HepG2 (cell line): ENCODE results near the gene CEACAM16. TPM values are rescaled to one million over a fixed set of nuclear protein-coding genes. Genes with fewer than 3 reads are reported as not detected.

Experiments used
- ASH2L ChIP-seq: fragments of 300-600, 200-600 bp; sonication (generic); IDR thresholded peaks from 2 replicates; pipeline ENCODE4 v1.7.0; 2017; ENCODE audit warnings: low read depth, mild to moderate bottlenecking, moderate library complexity, mixed read lengths, low read length; ENCODE audit not compliant: insufficient read length
- BATF2 ChIP-seq: sonication (generic); formaldehyde crosslinking; IDR thresholded peaks from 2 replicates; pipeline ENCODE4 v1.8.0; 2022; ENCODE audit warnings: mild to moderate bottlenecking, missing genetic modification reagents, moderate library complexity
- CREB1 ChIP-seq, 2 experiments: fragments of 450-650 bp in 1 of 2; IDR thresholded peaks; 2 replicates each; pipeline ENCODE4 v1.6.1; 2016 to 2017; ENCODE audit warnings: control low read depth in 1 of 2, mild to moderate bottlenecking in 1 of 2, missing compliant biosample characterization in 1 of 2, missing genetic modification characterization in 1 of 2
- GATAD2A ChIP-seq: IDR thresholded peaks from 2 replicates; pipeline ENCODE4 v1.6.1; 2016
- HOXD1 ChIP-seq: sonication (generic); formaldehyde crosslinking; IDR thresholded peaks from 2 replicates; pipeline ENCODE4 v1.5.0; 2020; ENCODE audit warnings: missing genetic modification reagents
- KDM5A ChIP-seq: fragments of 200-600 bp; sonication (generic); IDR thresholded peaks from 2 replicates; pipeline ENCODE4 v1.7.0; 2018; ENCODE audit warnings: antibody characterized with exemption, mild to moderate bottlenecking, low read length, borderline replicate concordance
- MBNL3 ChIP-seq: fragments of 250-450 bp; sonication (Bioruptor Pico); conservative IDR thresholded peaks from 2 replicates; pipeline ENCODE4 v1.8.0; 2022; ENCODE audit warnings: mild to moderate bottlenecking, inconsistent platforms
- PBX3 ChIP-seq: sonication (generic); formaldehyde crosslinking; IDR thresholded peaks from 2 replicates; pipeline ENCODE4 v1.8.1; 2023; ENCODE audit warnings: missing genetic modification reagents, inconsistent platforms, borderline replicate concordance
- POGZ ChIP-seq: sonication (generic); formaldehyde crosslinking; IDR thresholded peaks from 2 replicates; pipeline ENCODE4 v1.4.0; 2020; ENCODE audit warnings: mild to moderate bottlenecking, missing genetic modification reagents
- PPARG ChIP-seq: conservative IDR thresholded peaks from 2 replicates; pipeline ENCODE4 v1.6.1; 2016; ENCODE audit warnings: missing biosample characterization, missing genetic modification reagents
- REST ChIP-seq, 2 experiments: IDR thresholded peaks; 2 replicates each; pipeline ENCODE4 v1.6.1; 2011 to 2012; ENCODE audit warnings: low read length in 2 of 2, borderline replicate concordance in 1 of 2, low read depth in 1 of 2, mild to moderate bottlenecking in 1 of 2, moderate library complexity in 1 of 2
- RXRA ChIP-seq: sonication (generic); formaldehyde crosslinking; IDR thresholded peaks from 2 replicates; pipeline ENCODE4 v1.5.1; 2020; ENCODE audit warnings: missing genetic modification reagents
- SNAPC2 ChIP-seq: sonication (generic); formaldehyde crosslinking; IDR thresholded peaks from 2 replicates; pipeline ENCODE4 v1.8.1; 2022; ENCODE audit warnings: mild to moderate bottlenecking, missing genetic modification reagents
- SOX5 ChIP-seq: IDR thresholded peaks from 2 replicates; pipeline ENCODE4 v1.6.1; 2016; ENCODE audit warnings: borderline replicate concordance
- ZBTB7A ChIP-seq: sonication (generic); formaldehyde crosslinking; IDR thresholded peaks from 2 replicates; pipeline ENCODE4 v1.8.0; 2022; ENCODE audit warnings: mild to moderate bottlenecking, missing genetic modification reagents
- ZNF281 ChIP-seq: sonication (generic); formaldehyde crosslinking; IDR thresholded peaks from 2 replicates; pipeline ENCODE4 v1.4.0; 2020; ENCODE audit warnings: missing genetic modification reagents, borderline replicate concordance
- ZNF441 ChIP-seq: sonication (generic); formaldehyde crosslinking; IDR thresholded peaks from 2 replicates; pipeline ENCODE4 v1.7.0; 2021; ENCODE audit warnings: missing genetic modification reagents, borderline replicate concordance
- ZNF513 ChIP-seq: sonication (generic); formaldehyde crosslinking; conservative IDR thresholded peaks from 2 replicates; pipeline ENCODE4 v1.5.0; 2020; ENCODE audit warnings: missing genetic modification reagents
- polyA plus RNA-seq, 8 experiments: library from polyadenylated mRNA; depleted of rRNA in 3 of 8; stranded (reverse) in 7 of 8; unstranded in 1 of 8; fragments of >200 nt; fragmentation: Illumina TruSeq in 4 of 8; extraction: Trizol in 4 of 8; gene quantifications; 2 replicates each; pipeline versions ENCODE4 v1.2.1 to v1.2.3, GENCODE V29; 2011 to 2016; ENCODE audit warnings: low read depth in 4 of 8, missing spikeins in 1 of 8, mixed read lengths in 1 of 8; ENCODE audit not compliant: insufficient read depth in 1 of 8
- total RNA-seq, 5 experiments: library from RNA; depleted of rRNA; stranded (reverse); fragments of >200 nt; fragmentation: Illumina TruSeq; extraction: Trizol; gene quantifications; 2 replicates each; pipeline ENCODE4 v1.2.3, GENCODE V29; 2016; ENCODE audit warnings: low read depth in 1 of 5

CEACAM16 gene
- total and polyA plus RNA-seq, 2 of the 13 experiments (the other 11 are each of a cell fraction or from before 2014, with no cell fraction given), result not detected

- TF ChIP-seq PBX3 (CRISPR knock-in tag), result no peak
- TF ChIP-seq CREB1 (IDR thresholded peaks at IDR 0.05), result no peak
- 0 out of 2 replicates have a peak, but pooled peaks have one; percentile 38 for TF ChIP-seq CREB1 (CRISPR knock-in tag; IDR thresholded peaks at IDR 0.05)
- peak in 1 of 2 experiments; percentile 67; a peak in 1 of 4 replicates for TF ChIP-seq REST (IDR thresholded peaks at IDR 0.05; ENCODE audit: borderline replicate concordance in 1 of 2, low read depth in 1 of 2, low read length in 2 of 2)
- TF ChIP-seq PPARG (CRISPR knock-in tag), result peak; percentile 43; the same call in 1 of the 2 replicates
- TF ChIP-seq ZNF513, result no peak
- TF ChIP-seq ASH2L, result peak; percentile 24
- no peak for TF ChIP-seq ZNF441 (CRISPR knock-in tag)
- TF ChIP-seq RXRA (CRISPR knock-in tag), result peak; percentile 47; the same call in 1 of the 2 replicates
- TF ChIP-seq ZNF281 (CRISPR knock-in tag), result peak; percentile 95
- peak; percentile 65; the same call in 1 of the 2 replicates for TF ChIP-seq HOXD1 (CRISPR knock-in tag)
- no peak for TF ChIP-seq MBNL3 (CRISPR knock-in tag)
- TF ChIP-seq BATF2 (CRISPR knock-in tag), result no peak
- peak; percentile 90 for TF ChIP-seq SOX5 (CRISPR knock-in tag)
- peak; percentile 57; the same call in 1 of the 2 replicates for TF ChIP-seq SNAPC2 (CRISPR knock-in tag)
- no peak for TF ChIP-seq KDM5A
- TF ChIP-seq GATAD2A (CRISPR knock-in tag), result peak; percentile 93
- no peak for TF ChIP-seq POGZ (CRISPR knock-in tag)
- TF ChIP-seq ZBTB7A (CRISPR knock-in tag), result peak; percentile 64; the same call in 1 of the 2 replicates
Measured at GRCh38 chr19:44718441-44719261, 19.7 kb downstream of the CEACAM16 start (continued).
